SKM-1 (cell line): ENCODE data around the gene TOPAZ1.

Experiments
- DNase-seq: peaks from one replicate; lab custom pipeline; 2025; ENCODE audit not compliant: unreplicated experiment; lab: John Stamatoyannopoulos, UW

TOPAZ1 gene

DNA sequence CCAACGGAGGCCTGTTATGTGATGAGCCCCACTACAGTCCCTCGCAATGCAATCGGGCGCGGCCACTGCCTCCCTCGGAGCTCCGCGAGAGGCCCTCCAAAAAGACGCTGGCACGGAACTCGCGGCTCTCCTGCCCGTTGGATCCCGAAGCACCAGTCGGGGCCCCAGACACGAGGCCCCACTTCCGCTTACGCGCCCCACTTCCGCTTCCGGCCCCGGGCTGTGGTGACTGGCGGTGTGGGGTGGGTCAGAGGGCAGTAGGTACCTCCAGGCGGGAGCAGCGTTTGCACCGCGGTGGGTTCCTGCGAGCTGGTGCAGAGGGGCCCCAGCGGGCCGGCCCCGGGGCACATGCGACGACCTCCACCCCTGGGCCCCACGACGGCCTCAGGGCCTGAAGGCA, at the start of gene TOPAZ1:
TSS of gene TOPAZ1 (plus strand) at position 181 of the 400 bp plus-strand sequence. CDS start at position 349, 168 bp downstream.
- DNase-seq = no peak

DNA sequence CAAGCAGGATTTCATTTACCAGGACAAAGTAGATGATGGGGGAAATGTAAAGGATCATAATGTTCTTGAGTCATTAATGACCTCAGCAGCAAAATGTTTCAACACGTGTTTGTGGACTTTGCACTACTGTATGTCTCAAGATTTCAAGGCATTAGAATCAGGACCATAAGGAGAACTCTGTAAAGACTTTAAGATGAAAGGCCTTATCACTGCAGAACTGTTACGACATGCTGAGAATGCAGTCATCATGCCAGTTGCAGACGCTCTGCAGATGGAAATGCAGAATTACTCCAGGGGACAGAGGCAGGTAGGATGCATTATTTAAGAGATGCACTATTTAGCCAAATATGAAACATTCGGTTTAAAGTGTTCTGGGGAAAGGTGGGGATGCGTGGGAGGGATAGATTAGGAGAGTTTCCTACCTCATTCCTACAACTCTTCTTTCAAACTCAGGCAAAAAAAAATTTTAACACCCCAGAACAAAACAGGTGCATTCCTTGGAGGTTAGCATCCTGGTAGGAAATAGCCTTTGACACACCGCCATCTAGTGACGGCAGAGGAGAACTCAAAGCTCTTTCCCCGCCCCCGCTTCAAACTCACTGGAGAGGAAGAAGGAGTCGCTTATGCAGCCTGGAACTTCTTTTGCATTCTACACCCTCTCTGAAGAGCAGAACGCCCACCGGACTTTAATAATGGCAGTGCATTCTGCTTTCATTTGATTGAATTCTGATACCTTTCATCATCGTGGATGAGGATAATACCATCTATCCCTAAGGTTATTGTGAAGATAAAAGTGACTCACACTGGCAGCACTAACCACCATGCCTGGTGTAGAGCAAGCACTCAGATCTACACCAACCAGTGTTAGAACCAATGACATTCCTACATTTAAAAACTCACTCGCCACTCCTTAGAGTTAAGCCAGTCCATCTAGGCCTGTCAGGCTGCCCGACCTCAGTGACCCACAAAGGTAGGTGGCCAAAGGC, 43.1 kb upstream of the TOPAZ1 start:
- peak; percentile 37 for DNase-seq

DNA sequence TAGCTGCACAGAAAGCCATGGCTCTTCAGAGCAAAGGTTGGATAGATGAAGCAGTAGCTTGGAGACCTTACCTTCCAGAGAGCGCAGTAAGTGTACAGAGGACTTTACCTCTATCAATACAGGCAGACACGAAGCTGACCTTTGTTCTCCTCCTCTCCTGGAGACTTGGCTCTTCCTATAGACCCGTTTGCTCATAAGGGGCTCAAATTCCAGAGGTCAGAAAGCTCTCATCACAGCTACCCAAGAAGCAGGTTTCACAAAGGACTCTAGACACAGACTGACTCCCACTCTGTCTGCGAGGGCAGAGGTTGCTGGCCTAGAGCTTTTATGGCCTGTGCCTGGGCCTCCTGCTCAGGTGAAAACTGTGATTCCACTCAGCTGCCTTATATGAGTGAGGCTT, 35.4 kb upstream of the TOPAZ1 start:
- no peak for DNase-seq

DNA sequence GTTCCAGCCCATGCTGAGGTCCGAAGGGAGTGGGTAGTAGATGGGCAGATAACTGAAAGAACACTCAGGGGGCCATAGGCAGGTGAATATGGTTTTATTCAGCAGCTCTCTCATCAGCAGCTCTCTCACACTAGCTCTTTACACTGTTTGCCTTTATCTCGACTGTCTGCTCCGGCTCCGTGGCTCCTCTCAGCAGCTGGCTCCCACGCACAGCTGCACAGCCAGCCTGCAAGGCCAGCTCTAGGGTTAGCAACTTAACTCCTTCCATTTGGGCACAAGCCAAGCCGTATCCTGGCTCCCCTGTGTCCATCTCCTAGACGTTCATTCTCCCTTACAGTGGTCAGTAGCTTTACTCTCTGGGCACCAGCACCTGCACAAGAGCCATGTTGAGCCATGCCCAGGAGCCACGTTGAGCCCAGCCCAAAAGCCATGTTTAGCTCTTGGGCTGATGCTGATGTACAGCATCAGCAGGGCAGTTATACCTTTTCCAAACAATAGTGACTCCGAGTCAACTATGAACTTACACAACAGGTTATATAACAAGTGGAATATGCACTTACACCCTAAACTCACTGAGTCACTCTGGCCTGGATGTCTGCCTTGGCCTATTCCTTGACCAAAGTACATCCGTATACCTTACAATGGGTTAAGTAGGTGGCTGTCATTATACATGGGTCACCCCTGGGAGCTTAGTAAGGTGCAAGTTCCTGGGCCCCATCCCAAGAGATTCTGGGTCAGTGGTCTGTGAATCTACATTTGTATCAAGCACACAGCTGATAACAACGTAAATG, 34.6 kb upstream of the TOPAZ1 start:
- no peak for DNase-seq

DNA sequence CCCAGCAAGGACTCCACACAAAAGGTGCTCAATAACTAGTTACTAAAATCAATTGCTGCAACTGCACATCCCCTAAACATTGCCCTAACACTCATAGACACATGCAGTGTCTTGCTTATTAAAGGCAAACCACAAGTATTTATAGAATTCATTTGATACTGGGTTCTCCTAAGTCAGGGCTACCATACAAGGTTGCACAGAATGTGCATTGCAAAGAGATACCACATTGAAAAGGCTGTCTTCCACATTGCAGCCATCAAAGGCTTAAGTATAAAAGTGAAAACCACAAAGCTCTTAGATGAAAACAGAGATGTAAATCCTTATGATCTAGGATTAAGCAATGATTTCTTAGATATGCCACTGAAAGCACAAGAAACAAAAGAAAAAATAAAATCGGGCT, 33.6 kb upstream of the TOPAZ1 start:
- no peak for DNase-seq

DNA sequence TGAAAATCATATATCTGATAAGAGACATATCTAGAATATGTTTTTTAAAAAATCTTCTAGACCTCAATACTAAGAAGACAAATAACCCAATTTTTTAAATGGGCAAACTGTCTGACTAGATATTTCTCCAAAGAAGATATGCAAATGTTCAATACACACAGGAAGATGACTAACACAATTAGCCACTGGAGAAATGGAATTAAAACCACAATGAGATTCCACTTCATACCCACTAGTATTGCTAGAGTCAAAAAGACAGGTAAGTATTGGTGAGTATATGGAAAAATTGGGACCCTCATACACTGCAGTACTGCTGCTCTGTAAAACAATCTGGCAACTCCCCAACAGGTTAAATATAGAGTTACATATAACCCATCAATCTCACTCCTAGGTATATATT, 33.1 kb upstream of the TOPAZ1 start:
- DNase-seq = no peak

DNA sequence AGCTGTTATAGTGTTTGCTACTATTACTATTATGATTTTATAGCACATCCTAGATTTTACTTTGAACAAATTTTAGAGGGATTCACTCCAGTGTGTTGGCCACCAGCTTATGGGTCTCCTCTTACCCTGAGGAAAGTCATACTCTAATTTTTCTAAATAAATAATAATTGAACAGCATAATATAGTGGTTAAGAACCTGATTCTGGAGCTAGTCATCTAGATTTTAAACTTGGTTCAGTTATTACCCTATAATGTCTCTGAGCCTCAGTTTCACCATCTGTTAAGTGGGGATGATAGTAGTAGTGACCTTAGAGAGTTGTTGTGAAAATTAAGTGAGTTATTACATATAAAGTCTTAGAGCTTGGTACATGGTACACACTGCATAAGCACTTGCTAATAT, 30.7 kb upstream of the TOPAZ1 start:
- no peak for DNase-seq

DNA sequence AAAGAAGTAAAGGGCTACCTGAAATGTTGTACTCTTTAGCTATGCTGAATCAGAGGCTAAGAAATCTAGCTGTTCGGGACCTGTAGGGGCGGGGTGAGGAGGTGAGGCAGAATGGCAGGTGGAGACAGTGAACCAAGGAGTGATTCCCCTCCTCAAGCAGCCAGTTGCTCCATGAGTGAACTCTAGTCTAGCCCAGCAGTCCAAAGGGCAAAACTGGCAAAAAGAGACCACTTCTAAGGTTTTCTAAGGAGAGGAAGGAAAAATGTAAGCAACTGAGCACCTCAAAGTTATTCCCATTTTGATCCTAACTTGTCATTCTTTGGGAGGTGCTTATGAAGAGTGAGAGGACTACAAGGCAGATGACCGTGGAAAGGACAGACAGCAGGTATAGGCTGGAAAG, 19.3 kb upstream of the TOPAZ1 start:
- no peak for DNase-seq

DNA sequence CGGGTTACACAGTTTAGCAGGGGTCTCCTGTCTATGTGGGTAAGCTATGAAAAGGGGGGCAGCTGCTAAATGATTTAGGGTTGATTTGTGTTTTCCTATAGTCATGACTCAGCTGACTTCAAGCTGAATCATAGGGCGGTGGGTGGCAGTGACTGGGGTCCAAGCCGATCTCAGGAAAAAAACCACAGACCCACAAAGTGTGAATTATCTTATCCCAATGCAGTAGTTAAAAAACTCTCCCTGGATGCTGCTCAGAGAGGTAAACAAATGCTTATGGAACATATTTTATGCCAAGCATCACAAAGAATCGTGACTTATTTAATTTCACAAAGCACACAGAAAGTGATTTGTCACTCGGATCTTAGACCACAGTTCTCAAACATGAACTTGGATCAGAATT, 18.4 kb upstream of the TOPAZ1 start:
- DNase-seq = no peak

DNA sequence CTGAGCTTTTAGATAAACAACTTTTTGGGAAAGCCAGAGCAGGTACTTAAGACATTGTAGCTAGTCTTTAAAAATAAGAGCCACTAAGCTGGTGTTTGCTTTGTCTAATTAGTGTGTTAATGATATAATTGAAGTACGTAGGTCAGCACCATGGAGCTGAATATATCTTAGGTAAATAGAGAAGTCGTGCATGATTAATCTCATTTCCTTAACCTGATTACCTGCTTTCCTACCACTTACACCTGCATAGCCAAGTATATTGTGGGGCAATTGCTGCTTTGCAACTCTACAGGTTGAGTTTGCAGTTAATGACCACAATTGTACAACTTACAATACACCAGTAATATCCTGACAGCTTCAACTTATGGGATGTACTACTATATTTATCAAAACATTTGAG, 17.6 kb upstream of the TOPAZ1 start:
- DNase-seq = no peak

DNA sequence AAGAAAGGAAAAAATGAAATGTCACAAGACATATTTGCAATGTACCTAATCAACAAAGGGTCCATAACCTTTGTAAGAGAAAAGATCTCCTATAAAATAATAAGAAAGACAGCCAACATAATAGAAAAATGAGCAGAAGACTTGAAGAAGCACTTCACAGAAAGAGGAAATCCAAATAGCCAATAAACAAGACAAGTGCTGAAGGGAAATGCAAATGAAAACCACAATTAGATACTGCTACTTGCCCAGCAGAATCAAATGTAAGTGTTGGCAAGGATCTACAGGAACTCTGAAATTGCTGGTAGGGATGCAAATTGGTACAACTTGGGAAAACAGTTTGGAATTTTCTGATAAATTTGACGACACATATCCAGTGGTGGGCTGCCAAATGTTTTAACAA, 15.1 kb upstream of the TOPAZ1 start:
- DNase-seq = no peak

DNA sequence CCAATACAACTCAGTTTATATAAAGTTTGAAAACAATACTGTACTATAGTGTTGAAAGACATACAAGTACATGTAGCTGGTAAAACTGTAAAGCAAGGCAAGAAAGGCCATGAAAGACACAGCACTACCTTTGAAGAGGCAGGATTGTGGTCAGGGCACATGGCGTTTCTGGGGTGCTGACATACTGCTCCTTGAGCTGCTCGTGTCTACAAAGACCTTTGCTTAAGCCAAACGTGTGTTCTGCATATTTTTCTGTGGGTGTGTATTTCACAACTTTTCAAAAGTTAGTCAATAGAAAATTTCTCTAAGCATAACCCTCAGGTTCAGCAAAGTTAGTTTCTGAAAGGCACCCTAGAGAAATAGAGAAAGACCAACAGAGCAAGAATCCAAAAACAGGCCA, 14.1 kb upstream of the TOPAZ1 start:
- no peak for DNase-seq

DNA sequence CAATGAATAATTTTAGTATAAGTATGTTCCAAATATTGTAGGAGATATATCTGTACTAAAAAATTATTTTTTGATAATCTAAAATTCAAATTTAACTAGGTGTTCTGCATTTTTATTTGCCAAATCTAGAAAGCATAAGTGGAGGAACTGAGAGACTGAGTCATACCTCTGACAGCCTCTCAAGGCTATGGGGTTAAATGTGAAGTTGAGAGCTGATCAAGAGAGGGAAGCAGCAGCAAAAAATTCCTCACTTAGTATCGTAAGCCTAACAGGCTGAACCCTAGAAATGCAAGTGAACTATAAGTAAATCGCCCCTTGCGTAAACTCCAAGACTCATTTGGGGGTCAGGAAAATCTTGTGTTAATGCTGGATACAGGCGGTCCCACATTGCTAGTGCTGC, 12.8 kb upstream of the TOPAZ1 start:
- DNase-seq = no peak

DNA sequence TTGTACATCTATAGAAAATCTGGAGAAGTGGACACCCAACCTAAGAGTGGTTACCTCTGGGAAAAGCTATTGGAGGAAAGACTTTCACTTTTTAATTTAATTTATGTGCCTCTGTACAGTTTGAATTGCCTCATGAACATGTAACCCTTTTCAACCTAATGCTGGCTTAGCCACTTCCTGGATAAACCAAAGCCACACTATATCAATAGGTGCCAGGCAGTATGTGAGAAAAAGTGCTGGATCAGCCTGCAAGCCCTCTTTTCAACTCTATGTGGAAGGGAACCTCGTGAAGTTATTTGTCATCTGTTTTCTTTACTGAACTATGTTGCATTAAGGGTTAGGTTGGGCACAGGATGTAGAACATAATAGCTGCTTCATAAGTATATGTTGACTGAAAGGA, 9.3 kb upstream of the TOPAZ1 start:
- no peak for DNase-seq

DNA sequence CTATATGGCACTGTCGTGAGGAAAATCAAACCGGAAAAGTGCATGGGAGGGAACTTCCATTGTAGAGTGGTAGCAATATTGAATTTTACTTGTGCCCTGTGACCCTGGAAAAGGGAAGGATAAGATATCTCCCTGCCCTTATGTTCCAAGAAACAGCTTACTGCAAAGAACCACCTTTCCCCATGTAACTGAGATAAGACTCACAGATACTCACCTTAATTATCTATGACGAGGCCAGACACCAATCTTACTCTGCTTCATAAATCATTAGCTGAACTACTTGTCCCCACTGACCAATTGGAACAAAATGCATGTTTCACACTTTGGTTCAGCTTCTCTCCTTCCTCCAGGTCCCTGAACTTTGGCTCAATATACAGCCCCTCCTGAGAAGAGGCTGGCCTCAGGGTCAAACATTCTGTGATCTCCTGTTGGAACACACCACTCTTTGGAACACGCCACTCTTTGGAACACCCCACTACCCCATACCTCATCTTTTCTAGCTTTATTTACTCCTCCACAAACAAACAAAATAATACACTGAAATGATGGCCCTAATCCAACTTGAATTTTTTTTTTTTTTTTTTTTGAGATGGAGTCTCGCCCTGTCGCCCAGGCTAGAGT, 6.9 kb upstream of the TOPAZ1 start:
- no peak for DNase-seq

DNA sequence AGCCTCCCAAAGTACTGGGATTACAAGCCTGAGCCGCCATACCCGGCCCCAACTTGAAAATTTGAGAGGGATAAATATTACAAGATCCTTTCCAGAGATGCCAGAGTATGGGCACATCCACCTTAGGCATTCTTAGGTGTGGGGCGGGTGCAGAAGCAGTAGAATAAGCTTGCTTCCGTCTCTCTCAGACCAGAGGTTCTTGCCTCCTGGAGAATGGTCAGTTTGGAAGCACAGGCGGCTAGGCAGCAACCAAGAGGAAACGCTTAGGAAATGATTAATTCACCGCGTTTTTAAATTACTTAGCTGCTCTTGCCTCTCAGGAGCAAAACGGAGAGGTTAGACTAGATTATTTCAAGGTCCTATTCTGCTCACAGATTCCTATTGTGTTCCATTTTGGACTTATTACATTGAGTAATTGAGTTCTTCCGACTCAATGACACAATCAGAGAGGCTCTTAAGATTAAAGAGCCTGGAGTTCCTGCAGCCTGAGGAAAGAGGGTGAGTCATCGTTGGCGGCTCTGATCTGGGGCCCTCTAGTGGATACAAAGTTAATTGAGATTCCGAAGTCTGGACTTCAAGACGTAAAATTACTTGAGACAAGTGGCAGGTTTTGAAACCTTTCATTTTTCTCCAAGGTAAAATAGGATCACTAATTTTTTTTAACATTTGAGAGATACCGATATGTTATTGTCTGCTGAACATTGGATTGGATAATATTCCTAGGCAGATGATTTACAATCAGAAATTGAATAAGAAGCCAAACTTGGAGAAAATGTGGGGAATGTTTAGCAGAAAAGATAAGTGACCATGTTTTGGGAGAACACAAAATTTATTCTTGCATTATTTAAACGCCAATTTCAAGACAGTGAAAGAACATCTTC, 5.8 kb upstream of the TOPAZ1 start:
- peak; percentile 80 for DNase-seq

DNA sequence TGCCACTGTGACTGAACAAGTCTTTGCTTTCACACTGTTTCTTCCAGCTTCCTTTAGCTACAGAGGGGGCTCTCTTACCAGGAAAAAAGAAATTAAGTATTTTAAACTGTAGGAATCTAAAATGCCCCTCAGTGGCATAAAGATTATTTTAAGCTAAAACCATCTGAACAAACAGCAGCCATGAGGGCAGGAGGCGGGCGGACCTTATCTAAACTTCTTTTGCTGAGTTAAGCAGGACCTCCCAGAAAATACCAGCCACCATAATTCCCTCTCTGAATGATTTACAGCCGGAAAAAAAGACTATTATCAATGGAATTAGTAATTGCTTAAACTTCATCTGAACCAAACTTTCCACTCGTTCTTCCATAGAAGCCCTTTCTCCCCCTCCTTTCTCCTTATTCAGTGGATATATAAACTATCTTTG, 5.2 kb upstream of the TOPAZ1 start:
- no peak for DNase-seq

DNA sequence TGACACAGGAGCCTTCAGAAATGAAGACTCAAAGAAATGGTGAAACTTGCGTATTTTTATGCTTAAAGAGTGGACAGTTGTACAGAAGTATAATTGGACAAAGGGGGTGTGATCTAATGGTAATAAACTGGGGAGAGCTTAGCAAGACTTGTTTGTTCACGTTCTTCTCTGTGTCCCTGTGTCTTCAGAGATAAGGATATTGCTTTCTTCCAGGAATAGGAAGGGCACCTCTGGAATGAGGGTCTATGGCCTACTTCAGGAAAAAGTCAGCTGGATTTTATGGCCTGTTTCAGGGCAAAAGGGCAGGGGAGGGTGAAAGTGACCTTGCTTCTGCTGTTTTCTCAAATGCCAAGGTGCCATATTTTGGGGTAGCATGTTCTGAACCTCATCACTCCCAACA, 4.5 kb upstream of the TOPAZ1 start:
- DNase-seq = no peak

DNA sequence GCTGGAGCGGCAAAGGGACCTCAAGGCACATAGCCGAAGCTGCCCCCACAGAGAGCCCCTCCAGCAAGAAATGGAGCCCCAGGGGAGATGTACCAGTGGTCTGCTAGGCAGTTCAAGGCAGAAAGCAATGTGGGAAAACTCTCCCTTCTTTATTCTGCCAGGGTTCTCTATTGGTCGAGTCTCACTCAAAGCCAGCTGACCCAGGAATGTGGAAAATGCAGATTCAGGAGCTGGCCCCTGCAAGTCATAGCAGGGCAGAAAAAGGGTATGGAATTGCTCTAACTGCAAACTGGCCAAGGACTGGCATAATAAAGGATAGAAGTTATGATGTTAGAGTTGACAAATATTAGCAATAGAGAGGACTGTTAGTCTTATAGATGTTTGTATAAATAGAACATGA, 4.0 kb upstream of the TOPAZ1 start:
- no peak for DNase-seq

DNA sequence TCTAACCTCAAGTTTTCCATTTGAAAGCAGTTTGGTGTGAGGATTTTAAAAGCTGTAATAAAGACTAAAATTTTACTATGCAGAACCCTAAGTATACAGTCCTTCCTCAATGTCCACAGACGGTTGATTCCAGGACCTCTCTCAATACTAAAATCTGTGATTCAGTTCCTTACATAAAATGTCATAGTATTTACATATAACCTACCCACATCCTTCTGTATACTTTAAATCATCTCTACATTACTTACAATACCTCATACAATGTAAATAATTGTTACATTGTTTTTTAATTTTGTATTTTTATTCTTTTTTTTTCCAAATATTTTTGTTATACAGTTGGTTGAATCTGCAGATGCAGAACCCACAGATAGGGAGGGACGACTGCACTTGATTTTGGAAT, 2.8 kb upstream of the TOPAZ1 start:
- DNase-seq = no peak

DNA sequence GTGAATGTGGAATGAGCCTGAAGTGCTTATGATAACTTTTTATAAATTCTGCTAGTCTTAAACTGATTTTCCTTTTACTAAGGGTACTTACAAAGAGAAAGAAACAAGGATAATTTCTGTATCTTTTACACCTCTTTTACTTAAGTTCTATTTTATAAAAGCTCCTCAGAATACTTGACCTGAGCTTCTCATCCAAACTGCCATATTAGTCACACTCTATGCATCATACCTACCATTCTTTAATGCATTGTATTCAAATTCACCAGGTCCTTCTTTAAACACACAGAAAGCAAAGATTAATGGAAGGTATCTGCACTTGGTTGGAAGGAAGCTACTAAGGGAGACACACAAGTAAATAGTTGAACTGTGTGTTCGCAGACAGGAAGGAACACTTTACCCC, 1.6 kb upstream of the TOPAZ1 start:
- no peak for DNase-seq
